Measurements from ENCODE around the gene WNT10A.
A peak's percentile ranks its signal among the peaks of the same experiment; 100 is the strongest.
"Not testable (repeated sequence)": the region's sequence is repeated elsewhere in the genome, so short reads cannot be mapped to it uniquely, and the experiment has no call there.

The WNT10A gene

GRCh38 chr2:218893349-218894150 is 12.9 kb downstream of the WNT10A start:
- DNase-seq (ENCODE audit: low read depth in 2 of 2) = no peak

DNA sequence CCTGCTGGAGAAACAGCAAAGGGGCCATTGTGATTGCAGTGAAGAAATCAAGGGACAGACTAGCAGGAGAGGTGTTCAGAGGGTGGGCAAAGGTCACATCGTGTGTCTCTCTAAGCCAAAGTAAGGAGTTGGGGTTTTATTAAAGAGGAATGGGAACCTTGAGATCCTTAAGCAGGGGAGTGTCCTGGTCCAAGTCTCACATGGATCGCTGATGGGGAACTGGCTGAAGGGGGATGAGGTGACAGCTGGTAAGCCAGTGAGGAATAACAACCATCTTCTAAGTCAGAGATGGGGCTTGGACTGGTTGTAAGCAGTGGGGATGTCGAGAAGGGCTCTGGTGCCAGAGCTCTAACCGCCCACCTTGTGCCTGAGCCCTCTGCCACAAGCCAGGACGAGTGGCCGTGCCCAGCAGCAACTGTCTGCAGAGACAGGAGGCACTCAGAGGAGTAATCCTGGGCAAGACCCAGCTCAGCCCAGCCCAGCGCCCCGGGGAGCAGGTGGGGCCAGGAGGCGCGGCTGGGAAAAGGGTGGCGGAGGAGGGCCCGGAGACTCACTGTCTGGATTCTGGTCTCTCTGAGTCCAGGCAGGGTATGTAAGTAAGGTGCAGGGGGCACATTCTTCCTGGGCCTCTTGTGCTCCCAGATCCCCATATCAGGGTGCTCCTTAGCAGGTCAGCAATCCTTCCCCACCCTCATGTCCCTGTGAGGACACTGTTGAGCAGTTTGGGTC is 13.7 kb downstream of the WNT10A start:
- no peak for DNase-seq (ENCODE audit: low read depth in 2 of 2)

DNA sequence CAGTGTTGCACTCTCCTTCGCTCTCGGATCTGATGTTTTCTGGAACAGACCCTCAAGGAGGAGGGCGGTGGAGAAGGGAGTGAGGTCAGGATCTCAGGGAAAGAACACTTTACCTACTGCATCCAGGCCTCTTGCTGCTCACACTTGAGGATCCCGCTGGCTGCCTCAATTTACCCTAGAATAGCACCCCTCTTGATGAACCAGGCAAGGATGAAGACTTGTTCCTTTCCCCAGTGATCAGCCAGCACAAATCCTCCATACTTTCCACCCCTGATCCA is 14.2 kb downstream of the WNT10A start:
- no peak for DNase-seq (ENCODE audit: low read depth in 2 of 2)

GRCh38 chr2:218895326-218895725 is 14.7 kb downstream of the WNT10A start:
- no peak for DNase-seq (ENCODE audit: low read depth in 2 of 2)

DNA sequence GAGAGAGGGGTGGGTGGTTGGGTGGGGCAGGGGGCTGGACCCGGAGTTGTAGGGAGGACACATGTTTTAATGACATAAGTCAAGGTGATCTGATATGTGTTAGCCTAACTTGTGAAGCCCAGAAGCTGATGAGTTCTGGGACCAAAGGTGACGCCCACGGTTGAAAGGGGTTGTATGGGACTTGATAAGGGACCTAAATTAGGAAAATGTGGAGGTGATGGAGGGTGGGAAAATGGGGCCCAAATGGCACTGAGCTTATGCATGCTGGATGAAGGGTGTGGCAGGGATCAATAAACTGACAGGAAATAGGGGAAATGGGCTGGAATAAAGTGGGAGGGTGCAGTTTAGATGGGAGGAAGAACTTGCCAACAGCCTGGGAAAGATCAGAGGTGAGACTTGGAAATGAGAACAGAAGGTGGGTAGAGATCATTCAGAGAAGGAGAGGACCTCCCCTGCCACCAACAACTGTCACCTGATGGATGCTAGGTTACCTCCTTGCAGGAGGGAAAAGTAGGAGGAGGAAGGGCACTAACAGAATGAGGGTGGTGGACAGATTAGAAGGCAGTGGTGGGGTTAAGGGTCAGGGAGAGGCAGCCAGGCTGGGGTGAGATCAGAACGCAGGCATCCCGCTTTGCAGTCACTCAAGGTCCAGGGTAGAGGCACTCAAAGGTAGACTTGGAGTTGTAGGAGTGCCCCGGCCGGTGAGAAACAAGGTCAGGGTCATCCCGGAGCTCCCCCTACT is 15.3 kb downstream of the WNT10A start:
- no peak for DNase-seq (ENCODE audit: low read depth in 2 of 2)

DNA sequence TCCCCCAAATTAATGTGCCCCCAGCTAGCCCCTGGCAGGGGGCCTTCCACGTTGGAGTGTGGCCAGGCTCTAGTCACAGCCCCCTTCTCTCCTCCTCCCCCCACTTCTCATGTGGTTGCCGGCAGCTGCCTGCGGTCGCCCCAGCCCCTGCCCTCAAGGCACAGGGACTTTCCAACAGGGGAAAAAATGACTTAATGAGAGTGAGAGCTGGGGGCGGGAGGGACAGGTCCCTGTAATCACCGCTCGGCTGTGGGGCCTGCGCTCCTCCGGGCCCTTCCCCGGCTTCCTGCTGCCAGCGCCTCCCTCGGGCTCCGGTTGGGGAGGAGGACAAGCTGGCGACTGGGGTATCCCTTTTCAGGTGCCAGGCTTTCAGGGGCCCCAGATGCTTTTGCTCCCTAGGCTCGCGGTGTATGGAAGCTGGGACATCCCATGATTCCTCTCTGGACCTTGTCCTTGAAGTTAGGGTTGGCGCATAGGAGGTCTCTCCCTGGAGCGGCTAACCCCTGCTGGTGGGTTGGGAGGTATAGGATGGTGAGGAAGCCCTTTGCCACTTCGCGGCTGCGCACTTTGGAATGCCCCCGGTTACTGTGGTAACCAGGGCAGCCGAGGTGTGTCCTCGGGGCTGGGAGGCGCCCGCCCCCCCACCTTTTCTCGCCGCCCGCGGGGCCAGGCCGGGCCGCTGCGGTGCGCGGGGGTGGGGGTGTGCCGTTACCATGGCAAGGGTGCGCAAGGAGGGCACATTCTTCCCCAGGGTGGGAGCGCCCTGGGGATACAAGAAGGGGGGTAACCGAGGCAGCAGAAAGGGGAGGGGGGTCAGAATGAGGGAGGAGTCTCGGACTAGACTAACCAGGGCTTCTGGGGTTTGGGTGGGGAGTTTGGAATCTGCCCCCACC is 16.1 kb downstream of the WNT10A start:
- DNase-seq (ENCODE audit: low read depth in 2 of 2) = peak; percentile 79 to 82

- DNase-seq (ENCODE audit: low read depth in 2 of 2) = no peak
These were observed 16.9 kb downstream of the WNT10A start for GRCh38 chr2:218897394-218898108.

DNA sequence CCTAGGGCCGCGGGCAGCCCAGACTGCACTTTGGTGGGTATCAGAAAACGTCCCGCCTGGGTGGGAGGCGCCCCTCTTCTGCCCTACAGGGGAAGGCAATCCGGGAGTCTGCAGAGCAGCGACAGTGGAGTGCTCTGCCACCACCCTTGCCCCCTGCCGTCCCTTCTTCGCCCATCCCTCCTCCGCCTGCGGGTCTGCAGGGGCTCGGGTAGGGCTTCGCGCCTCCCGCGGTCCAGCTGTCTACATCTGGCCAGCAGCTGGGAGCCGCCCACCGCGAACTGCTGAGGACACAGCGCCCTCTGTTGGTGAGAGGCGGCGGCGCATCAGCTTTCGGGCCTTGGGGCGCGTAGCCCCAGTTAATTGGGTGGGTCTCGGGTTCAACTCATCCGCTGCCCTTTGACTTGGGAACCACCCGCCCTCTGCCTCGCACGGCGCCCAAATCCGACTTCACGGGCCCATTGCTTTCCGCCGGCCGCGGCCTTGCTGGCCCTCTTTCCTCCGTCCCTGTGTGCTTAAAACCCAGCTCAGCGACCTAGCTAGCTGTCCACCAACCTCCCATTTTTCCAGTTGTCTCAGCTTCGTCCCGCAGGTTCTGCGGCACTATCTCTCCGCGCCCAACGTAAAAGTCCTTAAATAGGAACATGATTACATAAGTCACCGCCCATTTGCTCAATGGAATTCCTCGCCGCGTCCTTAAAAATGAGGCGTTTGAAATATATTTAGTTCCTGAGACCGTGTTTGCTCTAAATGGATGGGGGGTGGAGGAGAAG is 17.6 kb downstream of the WNT10A start:
- DNase-seq (ENCODE audit: low read depth in 2 of 2) = peak; percentile 75 to 83

GRCh38 chr2:218899147-218899546 is 18.5 kb downstream of the WNT10A start:
- no peak for DNase-seq (ENCODE audit: low read depth in 2 of 2)

GRCh38 chr2:218902427-218902826 is 21.8 kb downstream of the WNT10A start:
- DNase-seq (ENCODE audit: low read depth in 2 of 2) = no peak

GRCh38 chr2:218904176-218904575 is 23.5 kb downstream of the WNT10A start:
- DNase-seq (ENCODE audit: low read depth in 2 of 2) = no peak

DNA sequence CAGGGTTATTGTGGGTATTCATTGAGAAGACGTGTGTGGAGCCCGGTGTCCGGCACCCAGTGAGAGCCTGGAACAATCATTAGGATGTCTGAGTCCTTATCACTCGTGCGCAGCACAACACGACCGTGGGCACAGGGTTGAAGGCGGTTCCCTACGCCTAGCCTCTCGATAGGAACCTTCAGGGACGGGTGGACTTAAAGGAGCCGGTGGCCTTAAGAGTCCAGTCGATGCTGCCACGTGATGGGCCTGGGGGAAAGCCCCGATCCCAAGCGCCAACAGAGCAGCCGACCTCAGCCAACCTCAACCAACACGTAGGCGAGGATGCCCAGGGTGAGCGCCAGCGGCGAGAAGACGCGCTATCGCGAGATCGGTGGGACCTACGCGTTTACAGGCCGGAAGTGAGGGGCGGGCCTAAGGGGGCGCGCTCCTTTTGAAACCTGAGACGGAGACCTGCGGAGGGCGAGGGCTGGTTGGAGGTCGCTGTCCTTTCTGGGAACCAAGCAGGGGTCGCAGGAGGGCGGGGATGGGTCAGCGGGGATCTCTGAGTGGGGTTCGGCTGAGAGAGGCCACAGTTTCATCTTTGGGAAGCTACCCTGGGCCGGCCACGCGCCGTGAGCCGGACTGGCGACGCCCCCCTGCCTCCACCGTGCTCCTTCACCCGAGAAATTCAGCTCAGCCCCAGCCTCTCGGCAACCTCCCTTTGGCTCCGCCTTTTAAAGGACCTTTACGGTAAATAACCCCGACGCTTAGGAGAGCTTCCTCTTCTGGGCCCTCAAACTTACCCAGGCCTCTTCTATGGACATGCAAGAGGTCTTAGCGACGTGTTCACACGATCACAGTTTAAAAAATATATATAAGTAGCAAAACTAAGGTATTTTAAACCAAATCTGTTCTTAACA is 28.3 kb downstream of the WNT10A start:
- DNase-seq (ENCODE audit: low read depth in 2 of 2) = peak; percentile 81 to 91

GRCh38 chr2:218910741-218911140 is 30.1 kb downstream of the WNT10A start:
- DNase-seq (ENCODE audit: low read depth in 2 of 2) = no peak

DNA sequence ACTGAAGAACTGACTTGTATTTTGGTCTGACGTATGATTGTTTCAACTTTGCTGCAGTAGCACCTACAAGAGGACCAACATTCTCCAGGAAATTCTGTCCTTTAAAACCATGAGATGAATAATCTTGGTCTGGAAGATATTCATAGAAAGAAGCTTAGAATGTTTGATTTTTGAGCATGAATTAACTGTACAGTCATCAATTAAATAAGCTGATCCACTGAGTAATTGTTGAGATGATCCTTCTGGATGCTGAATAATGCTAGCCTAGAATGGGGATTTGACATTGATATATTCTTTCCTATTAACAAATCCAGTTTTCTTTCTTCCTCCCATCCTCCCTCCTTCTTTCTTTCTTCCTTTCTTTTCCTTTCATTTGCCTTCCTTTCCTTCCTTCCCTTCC is 39.9 kb downstream of the WNT10A start:
- no peak for DNase-seq (ENCODE audit: low read depth in 2 of 2)

- DNase-seq (ENCODE audit: low read depth in 2 of 2) = no peak
These were observed 44.1 kb downstream of the WNT10A start for GRCh38 chr2:218924757-218925156.

DNA sequence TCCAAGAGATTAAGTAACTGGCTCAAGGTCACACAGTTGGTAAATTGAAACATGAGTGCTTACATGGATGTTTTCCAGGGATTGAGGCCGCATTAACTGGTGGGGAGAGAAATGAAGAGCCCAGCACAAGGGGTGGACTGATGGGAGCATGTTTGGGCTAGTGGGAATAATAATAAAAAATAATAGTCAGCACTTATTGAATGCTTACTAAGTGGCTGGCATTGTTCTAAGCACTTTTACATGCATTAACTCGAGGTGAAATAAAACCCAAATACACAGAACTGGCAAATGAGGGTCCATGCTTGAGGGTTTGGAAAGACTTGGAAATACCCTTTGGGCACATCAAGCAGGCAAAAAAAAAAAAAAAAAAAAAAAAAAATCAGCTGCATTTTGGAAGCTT is 44.8 kb downstream of the WNT10A start:
- DNase-seq (ENCODE audit: low read depth in 2 of 2) = no peak

DNA sequence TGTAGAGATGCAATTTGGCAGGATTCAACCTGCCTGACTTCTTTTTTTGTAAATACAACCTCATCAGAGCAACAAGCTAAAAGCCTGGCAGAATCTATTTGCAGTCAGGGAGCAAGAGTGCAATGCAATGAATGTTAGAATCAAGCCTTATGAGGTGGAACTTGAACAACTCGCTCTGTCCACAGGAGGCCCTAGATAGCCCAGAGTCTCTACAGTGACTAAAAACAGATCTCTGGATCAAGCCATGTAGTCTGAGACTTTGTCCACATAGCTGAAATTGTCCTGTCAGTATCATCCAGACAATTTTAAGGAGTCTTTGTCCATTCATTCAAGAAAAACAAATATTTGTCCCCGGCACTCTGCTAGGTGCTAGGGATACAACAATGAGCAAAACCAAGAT is 46.8 kb downstream of the WNT10A start:
- DNase-seq (ENCODE audit: low read depth in 2 of 2) = no peak

DNA sequence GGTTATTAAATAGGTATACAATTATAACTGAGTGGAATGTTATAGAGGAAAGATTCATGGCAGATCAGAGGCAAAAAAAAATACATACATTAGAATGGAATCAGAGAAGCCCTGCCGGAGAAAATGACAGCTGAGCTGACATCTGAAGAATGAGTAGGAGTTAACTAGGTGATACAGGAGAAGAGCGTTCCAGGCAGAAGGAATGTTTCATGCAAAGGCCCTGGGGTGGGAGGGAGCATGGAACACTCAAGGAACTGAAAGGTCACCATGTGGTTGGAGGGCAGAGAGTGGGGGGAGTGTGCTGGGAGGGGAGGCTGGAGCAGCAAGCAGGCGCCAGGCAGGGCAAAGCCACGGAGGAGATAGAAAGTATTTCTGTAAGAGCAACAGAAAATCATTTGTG is 47.2 kb downstream of the WNT10A start:
- no peak for DNase-seq (ENCODE audit: low read depth in 2 of 2)

DNA sequence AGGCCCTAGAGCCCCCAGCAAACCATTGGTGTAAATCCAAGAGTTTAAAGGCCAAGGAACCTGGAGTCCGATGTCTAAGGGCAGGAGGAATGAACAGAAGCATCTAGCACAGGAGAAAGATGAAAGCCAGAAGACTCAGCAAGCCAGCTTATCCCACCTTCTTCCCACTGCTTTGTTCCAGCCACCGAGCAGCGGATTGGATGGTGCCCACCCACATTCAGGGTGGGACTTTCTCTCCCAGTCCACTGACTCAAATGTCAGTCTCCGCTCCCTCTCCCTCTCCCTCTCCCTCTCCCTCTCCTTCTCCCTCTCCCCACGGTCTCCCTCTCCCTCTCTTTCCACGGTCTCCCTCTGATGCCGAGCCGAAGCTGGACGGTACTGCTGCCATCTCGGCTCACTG is 49.8 kb downstream of the WNT10A start:
- not testable (repeated sequence) for DNase-seq (ENCODE audit: low read depth in 2 of 2)

All from stimulated activated CD8-positive, alpha-beta memory T cell treated with anti-CD3 and anti-CD28 coated beads, Interleukin-2, amount 100 ng/mL, for 48 hours (primary cell).